AG10803 (cell line): Measurements from ENCODE around the gene FHIT.

Experiments
- DNase-seq: peaks from one replicate; pipeline ENCODE4 v3.0.0; 2010; ENCODE audit warnings: low read depth
- H3K4me3 ChIP-seq: 2 replicates; pipeline ENCODE4 v1.5.1; 2011; ENCODE audit warnings: mild to moderate bottlenecking, low read length, control low read depth
- CTCF ChIP-seq: conservative IDR thresholded peaks from 2 replicates; pipeline ENCODE4 v1.5.1; 2011; ENCODE audit warnings: mild to moderate bottlenecking, low read length, control low read depth, inconsistent platforms

FHIT gene

GRCh38 chr3:60343831-60344230 is 907.4 kb downstream of the FHIT start:
- no peak for DNase-seq
- no peak for TF ChIP-seq CTCF
- H3K4me3 ChIP-seq, result no peak overlapping the region

DNA sequence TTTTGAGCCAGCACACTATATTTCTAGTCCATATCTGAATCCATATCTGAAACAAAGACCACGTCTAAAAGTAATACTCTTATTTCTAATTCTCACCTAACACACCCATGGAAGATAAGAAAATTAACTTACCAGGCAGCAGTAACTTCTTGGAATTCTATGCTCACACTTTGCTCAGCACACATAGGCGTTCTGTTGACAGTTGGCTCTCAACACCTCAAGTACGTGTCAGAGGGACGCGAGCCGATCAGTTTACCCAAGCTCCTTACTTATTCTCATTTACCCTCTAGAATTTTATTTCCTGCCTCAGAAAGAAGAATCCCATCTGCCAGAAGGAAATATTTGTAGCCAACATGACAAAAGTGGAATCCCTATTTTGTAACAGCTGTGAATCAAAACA is 911.9 kb downstream of the FHIT start:
- DNase-seq, result no peak
- H3K4me3 ChIP-seq, result no peak overlapping the region
- no peak for TF ChIP-seq CTCF

DNA sequence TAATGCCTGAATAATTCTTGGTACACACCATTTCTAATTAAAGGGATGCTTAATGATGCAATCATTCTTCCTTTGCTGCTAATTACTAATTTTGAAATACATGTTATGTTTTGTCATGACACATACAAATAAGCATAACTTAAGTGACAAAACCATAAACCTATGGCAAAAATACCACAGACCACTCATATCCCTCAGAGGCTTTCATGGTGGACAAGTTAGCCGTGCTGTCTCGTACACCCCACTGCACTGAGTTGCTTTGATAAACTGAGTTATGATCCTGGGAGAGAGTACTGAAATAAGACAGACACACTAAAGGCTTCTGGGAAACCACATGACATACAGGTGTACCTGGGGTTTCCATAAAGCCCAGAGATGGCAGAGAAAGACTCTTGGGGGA is 913.8 kb downstream of the FHIT start:
- no peak for DNase-seq
- no peak overlapping the region for H3K4me3 ChIP-seq
- no peak for TF ChIP-seq CTCF

GRCh38 chr3:60336061-60336460 is 915.2 kb downstream of the FHIT start:
- no peak for DNase-seq
- TF ChIP-seq CTCF, result no peak
- no peak overlapping the region for H3K4me3 ChIP-seq

- no peak overlapping the region for H3K4me3 ChIP-seq
- DNase-seq, result no peak
- TF ChIP-seq CTCF, result no peak
Observed at GRCh38 chr3:60333710-60334109, 917.5 kb downstream of the FHIT start.

DNA sequence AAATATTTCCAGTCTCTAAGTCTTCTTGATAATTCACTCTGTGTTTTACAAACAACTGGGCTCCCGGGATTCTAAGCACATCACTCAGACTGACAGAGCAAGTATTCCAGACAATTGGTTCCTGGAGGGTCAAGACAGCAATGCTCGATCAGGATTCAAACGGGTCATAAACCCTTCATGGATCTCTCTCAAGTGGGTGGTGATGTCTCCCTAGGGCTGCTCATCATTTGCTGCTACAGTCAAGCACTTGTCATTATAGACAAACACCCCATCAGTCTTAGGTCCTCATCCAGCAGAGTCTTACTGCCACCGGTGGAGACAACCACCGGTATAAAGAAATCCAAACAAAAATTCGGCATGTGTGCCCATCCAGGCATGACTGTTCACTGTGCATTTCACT is 921.1 kb downstream of the FHIT start:
- DNase-seq, result no peak
- no peak overlapping the region for H3K4me3 ChIP-seq
- no peak for TF ChIP-seq CTCF

DNA sequence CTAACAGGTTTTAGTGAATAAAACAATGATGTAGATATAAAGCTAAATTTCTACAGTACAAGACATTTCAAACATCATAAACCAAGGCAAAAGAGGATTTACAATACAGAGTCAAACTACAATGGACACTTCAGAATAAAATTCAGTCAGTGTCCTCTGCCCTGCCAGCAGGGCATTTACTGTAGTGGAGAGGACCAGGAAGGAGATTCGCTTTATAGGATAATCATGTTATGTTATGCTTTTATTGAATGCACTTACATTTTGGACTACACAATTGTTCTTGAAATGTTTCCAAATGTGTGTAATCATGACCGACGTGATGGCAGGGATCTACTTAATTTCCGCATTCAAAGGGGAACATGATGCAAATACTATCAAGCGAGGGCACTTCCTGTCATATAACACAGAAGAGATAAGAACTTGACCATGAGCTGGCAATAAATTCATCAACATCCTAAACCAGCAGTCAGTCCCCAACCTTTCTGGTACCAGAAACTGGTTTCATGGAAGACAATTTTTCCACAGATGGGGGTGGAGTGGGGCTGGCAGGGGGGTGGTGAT is 925.6 kb downstream of the FHIT start:
- H3K4me3 ChIP-seq, result no peak overlapping the region
- DNase-seq, result no peak
- no peak for TF ChIP-seq CTCF
